HFFc6 (cell line): ENCODE measurements around the gene UBE4A. TPM values are rescaled to one million over a fixed set of nuclear protein-coding genes. Genes with fewer than 3 reads are reported as not detected.
"Not testable (repeated sequence)": the region's sequence is repeated elsewhere in the genome, so short reads cannot be mapped to it uniquely, and the experiment has no call there.

Source experiments
- DNase-seq: peaks from one replicate; pipeline ENCODE4 v3.0.0-alpha.2; 2018
- H3K27ac Mint-ChIP-seq: 2 replicates; pipeline ENCODE4 v1.8.0; 2020; ENCODE audit warnings: mild to moderate bottlenecking, mixed read lengths
- H3K27me3 Mint-ChIP-seq: 2 replicates; pipeline ENCODE4 v1.8.0; 2021; ENCODE audit warnings: mild to moderate bottlenecking, moderate library complexity, mixed read lengths; ENCODE audit not compliant: insufficient read depth
- H3K36me3 Mint-ChIP-seq: 2 replicates; pipeline ENCODE4 v1.8.0; 2021; ENCODE audit warnings: low read depth, mixed read lengths
- H3K4me1 Mint-ChIP-seq: 2 replicates; pipeline ENCODE4 v1.8.0; 2020; ENCODE audit warnings: low read depth, mixed read lengths
- H3K4me3 Mint-ChIP-seq: 2 replicates; pipeline ENCODE4 v1.8.0; 2020; ENCODE audit warnings: mild to moderate bottlenecking, moderate library complexity, mixed read lengths
- H3K9me3 Mint-ChIP-seq: 2 replicates; pipeline ENCODE4 v1.8.0; 2020; ENCODE audit warnings: mild to moderate bottlenecking, mixed read lengths
- CTCF ChIP-seq: fragments of 200-600 bp; sonication (generic); IDR thresholded peaks from 2 replicates; pipeline ENCODE4 v1.5.0; 2021; ENCODE audit warnings: antibody characterized with exemption, mild to moderate bottlenecking
- total RNA-seq, 6 experiments: library from RNA; stranded (reverse); fragmentation: NEBNext Ultra II Directional; extraction: Animal tissue kit (Norgen Biotek cat#: 25700); gene quantifications; 2 replicates in 1 of 6; 3 replicates in 5 of 6; pipeline ENCODE4 v1.2.3, GENCODE V29; 2021

UBE4A gene
- total RNA-seq, 6 experiments from 2014 or later = 46.2 to 62.7 (median 54.1) TPM

- TF ChIP-seq CTCF = 0 out of 2 replicates have a peak, but pooled peaks have one; percentile 15
- H3K27me3 Mint-ChIP-seq = no peaks in the 10 kb centered on the region
- peak within 1 kb of the TSS; percentile 96 for H3K4me3 Mint-ChIP-seq
- H3K27ac Mint-ChIP-seq = peak within 1 kb of the TSS; percentile 97
- peaks cover 41% of the 10 kb centered on the region for H3K4me1 Mint-ChIP-seq
- peak; percentile 82 for DNase-seq
- H3K36me3 Mint-ChIP-seq = peaks cover 15% of the 10 kb centered on the region
- no peaks in the 10 kb centered on the region for H3K9me3 Mint-ChIP-seq
These were observed 41.9 kb downstream of the UBE4A start, which contains the start of gene ATP5MG for GRCh38 chr11:118401151-118401879. Gene ATP5MG (plus strand): TSS chr11:118401606. CDS start chr11:118401666, 60 bp downstream.

GRCh38 chr11:118401880-118402590, 42.6 kb downstream of the UBE4A start:
- H3K36me3 Mint-ChIP-seq = peaks cover 10% of the 10 kb centered on the region; the same call in 1 of the 2 replicates

GRCh38 chr11:118402594-118402993, 43.2 kb downstream of the UBE4A start:
- peak overlapping the region; percentile 96 for H3K4me3 Mint-ChIP-seq
- peak overlapping the region; percentile 97 for H3K27ac Mint-ChIP-seq
- not testable (repeated sequence) for DNase-seq, H3K9me3 Mint-ChIP-seq, H3K27me3 Mint-ChIP-seq
- peaks cover 10% of the 10 kb centered on the region; the same call in 1 of the 2 replicates for H3K36me3 Mint-ChIP-seq
- H3K4me1 Mint-ChIP-seq = peaks cover 46% of the 10 kb centered on the region

More at GRCh38 chr11:118401880-118402590, 42.6 kb downstream of the UBE4A start:
- peak overlapping the region; percentile 96 for H3K4me3 Mint-ChIP-seq
- peaks cover 46% of the 10 kb centered on the region for H3K4me1 Mint-ChIP-seq
- TF ChIP-seq CTCF = no peak
- no peaks in the 10 kb centered on the region for H3K27me3 Mint-ChIP-seq
- peak; percentile 88 for DNase-seq
- H3K9me3 Mint-ChIP-seq = no peaks in the 10 kb centered on the region
- peak overlapping the region; percentile 97 for H3K27ac Mint-ChIP-seq

- no peak for DNase-seq
These were observed 47.3 kb downstream of the UBE4A start for GRCh38 chr11:118406599-118407166.

GRCh38 chr11:118410055-118410745, 50.8 kb downstream of the UBE4A start:
- Mint-ChIP-seq H3K4me3 (no peak overlapping the region), H3K36me3 (peaks cover 16% of the 10 kb centered on the region; the same call in 1 of the 2 replicates), H3K4me1 (peaks cover 12% of the 10 kb centered on the region; the same call in 1 of the 2 replicates), H3K27ac (no peak overlapping the region), H3K9me3 (no peaks in the 10 kb centered on the region), H3K27me3 (no peaks in the 10 kb centered on the region)
- TF ChIP-seq CTCF = no peak
- no peak for DNase-seq

More at GRCh38 chr11:118406599-118407166, 47.3 kb downstream of the UBE4A start:
- Mint-ChIP-seq H3K36me3 (peaks cover 22% of the 10 kb centered on the region; the same call in 1 of the 2 replicates), H3K4me3 (no peak overlapping the region), H3K27me3 (no peaks in the 10 kb centered on the region), H3K27ac (no peak overlapping the region), H3K4me1 (peaks cover 36% of the 10 kb centered on the region), H3K9me3 (no peaks in the 10 kb centered on the region)
- TF ChIP-seq CTCF = no peak
